ENCODE results near the gene NAV3.

Gene NAV3

DNA sequence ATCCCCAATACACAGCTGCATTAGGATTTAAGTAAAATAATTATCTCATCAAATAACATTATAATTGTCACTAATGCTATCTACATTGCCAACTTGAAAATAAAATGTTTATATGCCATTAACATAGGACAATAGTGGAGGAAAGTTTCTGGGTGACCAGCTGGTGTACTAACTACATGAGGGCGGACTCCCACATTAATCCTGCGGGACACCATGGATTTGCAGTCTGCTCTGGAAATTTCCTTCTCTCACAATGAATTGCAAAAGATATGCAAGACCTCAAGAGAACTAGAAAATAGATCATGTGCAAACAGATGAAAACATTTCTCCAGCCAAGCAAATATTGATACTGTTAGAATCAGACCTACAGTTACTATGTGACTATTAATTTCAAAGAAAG is 390.1 kb downstream of the NAV3 start:
- in situ Hi-C loops (cut with HindIII; ENCODE audit: low sequenced_read_pairs), result no loop called here
- DNase-seq (ENCODE audit: low read depth), result no peak
- TF ChIP-seq, protein P1, sequence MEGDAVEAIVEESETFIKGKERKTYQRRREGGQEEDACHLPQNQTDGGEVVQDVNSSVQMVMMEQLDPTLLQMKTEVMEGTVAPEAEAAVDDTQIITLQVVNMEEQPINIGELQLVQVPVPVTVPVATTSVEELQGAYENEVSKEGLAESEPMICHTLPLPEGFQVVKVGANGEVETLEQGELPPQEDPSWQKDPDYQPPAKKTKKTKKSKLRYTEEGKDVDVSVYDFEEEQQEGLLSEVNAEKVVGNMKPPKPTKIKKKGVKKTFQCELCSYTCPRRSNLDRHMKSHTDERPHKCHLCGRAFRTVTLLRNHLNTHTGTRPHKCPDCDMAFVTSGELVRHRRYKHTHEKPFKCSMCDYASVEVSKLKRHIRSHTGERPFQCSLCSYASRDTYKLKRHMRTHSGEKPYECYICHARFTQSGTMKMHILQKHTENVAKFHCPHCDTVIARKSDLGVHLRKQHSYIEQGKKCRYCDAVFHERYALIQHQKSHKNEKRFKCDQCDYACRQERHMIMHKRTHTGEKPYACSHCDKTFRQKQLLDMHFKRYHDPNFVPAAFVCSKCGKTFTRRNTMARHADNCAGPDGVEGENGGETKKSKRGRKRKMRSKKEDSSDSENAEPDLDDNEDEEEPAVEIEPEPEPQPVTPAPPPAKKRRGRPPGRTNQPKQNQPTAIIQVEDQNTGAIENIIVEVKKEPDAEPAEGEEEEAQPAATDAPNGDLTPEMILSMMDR (IDR thresholded peaks at IDR 0.05; ENCODE audit: low read depth, low read length, missing control alignments), result no peak
- no peak overlapping the region for H3K4me3 ChIP-seq (ENCODE audit: low read depth, low read length)

DNA sequence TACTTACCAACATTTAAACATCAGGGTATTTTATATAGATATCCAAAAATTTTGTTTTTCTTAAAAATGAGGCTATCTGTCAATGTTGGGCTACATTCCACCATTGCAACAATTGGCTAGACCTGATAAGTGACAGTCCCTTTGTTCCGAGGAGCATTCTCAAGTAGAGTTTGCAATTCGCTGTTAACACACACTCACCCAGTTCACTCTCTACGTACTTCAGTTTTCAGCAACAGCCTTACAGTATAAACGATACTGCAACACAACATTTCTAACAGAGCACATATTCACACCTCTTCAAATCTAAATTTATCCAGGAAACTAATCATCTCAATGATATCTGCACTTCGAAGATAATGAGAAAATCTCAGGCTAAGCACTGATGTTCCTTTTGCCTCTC is 393.5 kb downstream of the NAV3 start:
- no peak for DNase-seq (ENCODE audit: low read depth)
- no peak overlapping the region for H3K4me3 ChIP-seq (ENCODE audit: low read depth, low read length)
- TF ChIP-seq, protein P1 (IDR thresholded peaks at IDR 0.05; ENCODE audit: low read depth, low read length, missing control alignments), result no peak
- in situ Hi-C loops (cut with HindIII; ENCODE audit: low sequenced_read_pairs), result no loop called here

- in situ Hi-C loops (cut with HindIII; ENCODE audit: low sequenced_read_pairs), result no loop called here
- H3K4me3 ChIP-seq (ENCODE audit: low read depth, low read length), result no peak overlapping the region
- TF ChIP-seq, protein P1 (IDR thresholded peaks at IDR 0.05; ENCODE audit: low read depth, low read length, missing control alignments), result no peak
- DNase-seq (ENCODE audit: low read depth), result no peak
Observed at GRCh38 chr12:78226763-78227162, 396.1 kb downstream of the NAV3 start.

GRCh38 chr12:78229591-78230101 is 399.0 kb downstream of the NAV3 start:
- DNase-seq (ENCODE audit: low read depth), result no peak
- TF ChIP-seq, protein P1 (IDR thresholded peaks at IDR 0.05; ENCODE audit: low read depth, low read length, missing control alignments), result peak; percentile 66
- H3K4me3 ChIP-seq (ENCODE audit: low read depth, low read length), result no peak overlapping the region
- in situ Hi-C loops (cut with HindIII; ENCODE audit: low sequenced_read_pairs), result no loop called here

GRCh38 chr12:78232756-78233155 is 402.1 kb downstream of the NAV3 start:
- no peak for DNase-seq (ENCODE audit: low read depth)
- no peak overlapping the region for H3K4me3 ChIP-seq (ENCODE audit: low read depth, low read length)
- in situ Hi-C loops (cut with HindIII; ENCODE audit: low sequenced_read_pairs), result no loop called here
- TF ChIP-seq, protein P1 (IDR thresholded peaks at IDR 0.05; ENCODE audit: low read depth, low read length, missing control alignments), result no peak

GRCh38 chr12:78236264-78236663 is 405.6 kb downstream of the NAV3 start:
- DNase-seq (ENCODE audit: low read depth), result no peak
- no peak overlapping the region for H3K4me3 ChIP-seq (ENCODE audit: low read depth, low read length)
- TF ChIP-seq, protein P1 (IDR thresholded peaks at IDR 0.05; ENCODE audit: low read depth, low read length, missing control alignments), result no peak
- in situ Hi-C loops (cut with HindIII; ENCODE audit: low sequenced_read_pairs), result no loop called here

GRCh38 chr12:78239544-78239943 is 408.9 kb downstream of the NAV3 start:
- H3K4me3 ChIP-seq (ENCODE audit: low read depth, low read length), result no peak overlapping the region
- no peak for DNase-seq (ENCODE audit: low read depth)
- TF ChIP-seq, protein P1 (IDR thresholded peaks at IDR 0.05; ENCODE audit: low read depth, low read length, missing control alignments), result no peak
- in situ Hi-C loops (cut with HindIII; ENCODE audit: low sequenced_read_pairs), result no loop called here
